Measurements from ENCODE around the gene ONECUT1.
A peak's percentile ranks its signal among the peaks of the same experiment; 100 is the strongest.
"Not testable (repeated sequence)": the region's sequence is repeated elsewhere in the genome, so short reads cannot be mapped to it uniquely, and the experiment has no call there.

The ONECUT1 gene

DNA sequence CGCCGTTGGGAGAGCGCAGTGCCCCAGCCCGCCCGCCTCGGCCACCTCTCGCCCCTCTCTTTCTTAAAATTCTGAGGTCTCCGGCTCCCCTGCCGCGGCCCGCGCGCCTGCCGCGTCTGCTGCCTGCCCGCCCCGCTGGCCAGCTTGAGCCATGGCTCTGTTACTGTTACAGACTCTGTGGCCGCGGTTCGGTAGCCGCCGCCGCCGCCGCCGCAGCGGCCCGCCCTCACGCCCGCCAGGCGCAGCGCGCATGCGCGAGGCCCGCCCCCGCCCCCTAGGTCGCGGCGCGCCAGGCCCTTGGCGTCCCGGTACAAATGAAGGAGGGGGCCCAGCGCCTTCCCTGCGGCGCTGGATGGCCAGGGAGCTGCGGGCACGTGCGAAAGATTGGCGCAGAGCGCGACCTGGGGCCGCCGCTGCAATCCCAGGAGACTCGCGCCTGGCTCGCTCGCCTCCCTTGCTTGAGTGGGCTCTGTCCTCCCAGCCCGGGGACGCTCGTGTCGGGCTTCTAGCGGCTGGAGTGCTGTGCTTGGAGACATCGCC is at the start of gene ONECUT1:
Gene ONECUT1, minus strand, starts transcription at position 168 of the 540 bp plus-strand sequence. CDS start 452 bp downstream, outside the sequence.
- peak; percentile 37 for DNase-seq

- no peak for DNase-seq
Measured at GRCh38 chr15:52834379-52834778, 44.2 kb upstream of the ONECUT1 start.

DNA sequence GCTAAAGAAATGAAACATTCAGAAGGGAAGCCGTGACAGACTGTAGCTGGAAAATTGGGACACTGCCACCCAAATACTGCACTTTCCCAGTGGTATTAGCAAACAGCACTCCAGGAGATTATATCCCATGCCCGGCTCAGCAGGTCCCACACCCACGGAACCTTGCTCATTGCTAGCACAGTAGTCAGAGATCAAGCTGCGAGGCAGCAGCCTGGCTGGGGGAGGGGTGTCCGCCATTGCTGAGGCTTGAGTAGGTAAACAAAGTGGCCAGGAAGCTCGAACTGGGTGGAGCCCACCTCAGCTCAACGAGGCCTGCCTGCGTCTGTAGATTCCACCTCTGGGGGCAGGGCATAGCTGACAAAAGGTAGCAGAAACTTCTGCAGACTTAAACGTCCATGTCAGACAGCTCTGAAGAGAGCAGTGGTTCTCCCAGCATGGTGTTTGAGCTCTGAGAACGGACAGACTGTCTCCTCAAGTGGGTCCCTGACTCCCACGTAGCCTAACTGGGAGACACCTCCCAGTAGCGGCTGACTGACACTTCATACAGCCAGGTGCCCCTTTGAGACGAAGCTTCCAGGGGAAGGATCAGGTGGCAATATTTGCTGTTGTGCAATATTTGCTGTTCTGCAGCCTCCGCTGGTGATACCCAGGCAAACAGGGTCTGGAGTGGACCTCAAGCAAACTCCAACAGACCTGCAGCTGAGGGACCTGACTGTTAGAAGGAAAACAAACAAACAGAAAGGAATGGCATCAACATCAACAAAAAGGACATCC is 34.2 kb upstream of the ONECUT1 start:
- not testable (repeated sequence) for DNase-seq

- DNase-seq, result no peak
Measured at GRCh38 chr15:52822475-52822874, 32.3 kb upstream of the ONECUT1 start.

DNA sequence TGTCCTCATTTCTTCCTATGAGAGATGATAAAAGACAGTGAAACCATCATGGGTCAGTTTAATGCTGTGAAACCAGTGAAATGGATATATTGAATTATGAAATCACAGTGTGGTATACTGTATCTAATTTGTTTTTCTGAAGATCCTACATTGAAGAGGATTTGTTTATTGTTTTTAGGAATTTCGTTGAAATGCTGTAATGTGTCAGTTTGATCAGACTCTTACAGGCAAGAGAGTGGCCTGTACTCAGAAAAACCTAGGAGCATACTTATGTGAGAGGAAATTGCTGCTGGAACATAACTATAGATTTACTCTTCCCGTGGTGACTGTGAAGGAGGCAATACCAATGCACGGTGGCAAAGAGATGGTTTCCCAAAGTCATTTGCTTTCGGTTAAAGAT is 29.1 kb upstream of the ONECUT1 start:
- no peak for DNase-seq

- not testable (repeated sequence) for DNase-seq
Measured at GRCh38 chr15:52815899-52816298, 25.8 kb upstream of the ONECUT1 start.

- no peak for DNase-seq
Measured at GRCh38 chr15:52808996-52809395, 18.9 kb upstream of the ONECUT1 start.

- DNase-seq, result no peak
Measured at GRCh38 chr15:52808441-52808840, 18.3 kb upstream of the ONECUT1 start.

GRCh38 chr15:52806284-52806655 is 16.1 kb upstream of the ONECUT1 start:
- no peak for DNase-seq

DNA sequence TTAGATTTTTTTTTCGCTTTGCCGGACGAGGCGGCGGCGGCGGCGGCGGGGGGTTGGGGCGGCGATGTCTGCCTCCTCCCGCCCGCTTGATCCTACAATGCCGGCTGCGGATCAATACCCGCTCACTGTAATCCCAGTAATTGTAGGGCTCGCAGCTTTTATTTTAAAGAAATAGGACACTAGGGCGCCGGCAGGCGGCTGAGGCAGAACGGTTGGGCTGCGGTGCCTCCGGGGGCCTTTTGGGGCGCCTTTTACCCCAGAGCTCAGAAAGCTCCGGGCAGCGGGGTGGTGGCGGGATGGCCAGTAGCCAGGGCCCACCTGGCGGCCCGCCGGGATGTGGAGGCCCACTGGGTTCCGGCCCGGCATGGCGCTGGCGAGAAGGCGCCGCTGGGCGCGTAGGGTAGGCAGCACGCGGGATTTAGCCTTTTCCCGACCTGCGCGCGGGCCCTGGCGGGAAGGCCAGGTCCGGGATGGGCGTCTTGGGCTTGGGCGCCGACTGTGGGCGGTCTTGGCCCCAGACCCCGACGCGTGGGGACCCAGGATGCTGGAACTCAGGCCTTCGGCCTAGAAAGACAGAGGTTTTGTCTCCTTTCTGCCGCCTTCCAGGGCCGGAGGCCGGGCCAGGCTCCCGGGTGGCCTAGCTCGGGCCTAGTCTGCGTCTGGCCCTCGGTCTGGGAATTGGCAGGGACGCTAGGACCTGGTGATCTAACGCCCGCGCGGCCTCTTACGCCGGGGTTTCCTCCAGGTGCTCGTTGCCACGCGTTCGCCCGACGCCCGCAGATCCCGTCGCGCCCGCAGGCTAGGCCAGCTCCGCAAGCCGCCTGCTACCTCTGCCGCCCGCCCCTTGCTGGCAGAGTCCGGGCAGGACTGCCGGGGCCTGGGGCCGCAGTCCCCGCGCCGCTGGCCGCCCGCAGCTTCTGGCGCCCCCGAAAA is 15.5 kb upstream of the ONECUT1 start:
- no peak for DNase-seq

GRCh38 chr15:52804526-52805081 is 14.5 kb upstream of the ONECUT1 start:
- DNase-seq, result no peak

DNA sequence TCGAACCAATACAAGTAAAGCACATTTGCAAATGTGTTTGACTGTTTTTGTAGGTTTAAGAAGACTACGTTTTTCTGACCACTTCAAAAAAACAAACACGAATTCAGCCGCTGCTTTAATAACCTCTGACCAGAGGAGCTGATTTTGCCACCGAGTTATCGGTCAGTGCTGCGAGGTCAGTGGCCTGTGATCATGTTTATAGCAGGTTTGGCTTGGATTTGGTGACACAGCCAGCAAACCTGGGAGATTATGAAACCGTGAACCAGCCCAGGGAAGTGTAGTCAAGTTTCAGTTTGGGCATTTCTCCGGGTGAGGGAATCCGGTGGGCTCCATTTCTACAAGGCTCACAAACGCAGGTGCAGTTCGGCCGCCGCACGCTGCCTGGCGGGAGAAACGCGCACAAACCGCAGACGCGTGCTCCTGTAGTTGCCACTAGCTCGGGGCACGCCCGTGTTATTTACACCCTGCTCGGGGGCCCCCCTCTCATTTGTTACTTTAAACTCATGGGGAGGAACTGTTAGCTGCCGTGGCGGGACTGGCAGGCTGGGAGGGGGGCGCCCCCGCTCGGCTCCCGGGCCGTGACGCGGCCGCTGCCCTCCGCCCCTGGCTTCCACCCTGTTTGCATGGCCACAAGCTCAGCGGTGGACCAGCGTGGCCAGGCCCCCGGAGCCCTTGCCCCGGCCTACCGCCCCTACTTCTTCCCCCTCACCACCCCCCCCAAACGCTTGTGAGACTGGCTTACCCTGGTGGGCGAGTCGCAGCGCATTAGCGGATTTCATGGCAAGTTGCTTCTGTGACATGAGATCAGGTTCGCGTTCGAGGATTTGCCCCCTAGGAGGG is 13.6 kb upstream of the ONECUT1 start:
- DNase-seq, result no peak

DNA sequence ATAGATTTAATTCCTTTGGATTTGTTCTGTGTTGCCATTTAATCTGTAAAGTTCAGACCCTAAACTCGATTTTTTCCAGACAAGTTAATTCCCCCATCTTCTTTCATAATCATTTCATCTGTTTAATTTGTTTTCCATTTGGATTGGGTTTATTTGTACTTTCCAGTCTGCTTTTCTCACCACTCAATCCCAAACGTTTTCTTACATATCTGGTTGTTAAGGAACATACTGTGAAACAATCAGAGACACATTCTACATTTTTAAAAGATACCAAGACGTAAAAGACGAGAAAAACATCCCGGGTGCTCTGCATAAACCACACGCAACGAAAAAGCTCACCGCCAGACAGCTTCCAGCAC is 13.0 kb upstream of the ONECUT1 start:
- no peak for DNase-seq

GRCh38 chr15:52802110-52802509 is 12.0 kb upstream of the ONECUT1 start:
- no peak for DNase-seq

DNA sequence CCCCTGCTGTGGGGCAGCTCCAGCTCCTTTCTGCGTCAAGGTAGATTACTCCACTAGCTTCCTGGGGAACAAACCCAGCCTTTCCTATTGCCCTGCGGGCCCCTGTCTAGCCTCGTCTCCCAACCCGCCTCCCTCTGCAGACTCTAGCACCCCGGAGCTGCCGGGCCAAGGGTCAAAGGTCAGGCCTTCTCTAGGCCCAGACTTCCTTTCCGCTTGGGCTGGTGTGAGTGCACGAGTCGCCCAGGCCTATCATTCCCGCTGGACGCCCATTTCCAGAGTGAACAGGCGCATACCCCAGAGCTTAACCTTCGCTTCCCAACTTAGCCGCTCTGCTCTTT is 11.6 kb upstream of the ONECUT1 start:
- no peak for DNase-seq

GRCh38 chr15:52800828-52801747 is 11.0 kb upstream of the ONECUT1 start:
- DNase-seq, result no peak

- DNase-seq, result no peak
Measured at GRCh38 chr15:52799145-52799811, 9.1 kb upstream of the ONECUT1 start.

- no peak for DNase-seq
Measured at GRCh38 chr15:52798529-52799101, 8.5 kb upstream of the ONECUT1 start.

DNA sequence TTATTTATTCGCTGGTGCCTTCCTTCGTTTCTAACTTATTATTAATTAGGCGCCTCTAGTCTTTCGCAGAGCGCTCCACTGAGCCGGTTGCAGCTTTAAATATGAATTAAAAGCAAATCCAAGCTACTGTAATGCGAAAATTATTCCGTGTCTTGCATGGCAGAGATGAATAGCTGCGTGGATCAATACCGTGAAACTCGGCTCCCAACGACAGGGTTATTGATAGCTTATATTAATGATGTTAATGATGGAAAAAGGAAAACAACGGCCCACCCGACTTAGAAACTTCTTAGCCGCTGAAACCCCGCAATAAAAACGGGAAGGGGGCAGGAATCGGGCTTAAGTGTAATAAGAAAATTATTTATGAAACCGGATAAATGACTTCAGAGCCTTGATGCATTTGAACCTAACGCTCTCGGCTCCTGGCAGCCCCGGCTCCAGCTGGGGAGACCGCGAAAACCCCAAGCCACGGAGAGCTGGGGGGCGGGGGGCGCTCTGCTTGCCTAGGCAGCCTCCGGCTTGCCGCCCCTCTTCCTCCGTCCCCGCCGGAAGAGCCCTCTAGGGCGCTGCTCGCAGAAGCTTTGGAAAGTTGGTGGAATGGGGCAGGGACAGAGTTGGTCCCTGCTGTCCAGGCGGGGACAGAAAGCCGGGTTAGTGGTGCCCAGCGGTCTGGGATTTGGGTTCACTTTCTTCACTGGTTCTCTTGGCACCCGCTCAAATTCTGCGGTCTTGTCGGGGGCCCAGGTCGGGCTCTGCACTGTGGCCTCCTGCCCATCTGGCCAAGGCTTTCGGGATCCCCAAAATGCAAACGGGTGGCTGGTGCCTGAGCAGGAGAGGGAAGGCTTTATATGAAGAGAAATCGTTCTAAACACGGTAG is 7.7 kb upstream of the ONECUT1 start:
- no peak for DNase-seq

All from NCI-H524 treated with DMSO at 0.1 percent for 48 hours (cell line).